ENCODE data around the gene CNTN1.

CNTN1 gene

GRCh38 chr12:40691913-40692764 lies at the start of gene CNTN1:
CNTN1 (plus strand) TSS chr12:40692439.
- no peak for DNase-seq

- no peak for DNase-seq
Measured at GRCh38 chr12:40643506-40643905, 48.7 kb upstream of the CNTN1 start.

- no peak for DNase-seq
Measured at GRCh38 chr12:40643976-40644375, 48.3 kb upstream of the CNTN1 start.

- DNase-seq = no peak
Measured at GRCh38 chr12:40644708-40645107, 47.5 kb upstream of the CNTN1 start.

- DNase-seq = no peak
Measured at GRCh38 chr12:40645361-40645760, 46.9 kb upstream of the CNTN1 start.

- no peak for DNase-seq
Measured at GRCh38 chr12:40646456-40646855, 45.8 kb upstream of the CNTN1 start.

- DNase-seq = no peak
Measured at GRCh38 chr12:40646911-40647310, 45.3 kb upstream of the CNTN1 start.

- DNase-seq = no peak
Measured at GRCh38 chr12:40647651-40648050, 44.6 kb upstream of the CNTN1 start.

- no peak for DNase-seq
Measured at GRCh38 chr12:40648519-40648918, 43.7 kb upstream of the CNTN1 start.

- no peak for DNase-seq
Measured at GRCh38 chr12:40650038-40650704, 42.1 kb upstream of the CNTN1 start.

- no peak for DNase-seq
Measured at GRCh38 chr12:40655451-40655850, 36.8 kb upstream of the CNTN1 start.

- no peak for DNase-seq
Measured at GRCh38 chr12:40662366-40662765, 29.9 kb upstream of the CNTN1 start.

GRCh38 chr12:40663781-40664180 lies 28.5 kb upstream of the CNTN1 start:
- no peak for DNase-seq

- no peak for DNase-seq
Measured at GRCh38 chr12:40668099-40668529, 24.1 kb upstream of the CNTN1 start.

GRCh38 chr12:40672741-40673271 lies 19.4 kb upstream of the CNTN1 start:
- no peak for DNase-seq

- no peak for DNase-seq
Measured at GRCh38 chr12:40681148-40681547, 11.1 kb upstream of the CNTN1 start.

- no peak for DNase-seq
Measured at GRCh38 chr12:40684986-40685385, 7.3 kb upstream of the CNTN1 start.

GRCh38 chr12:40688085-40688725 lies 4.0 kb upstream of the CNTN1 start:
- DNase-seq = no peak

- DNase-seq = no peak
Measured at GRCh38 chr12:40689576-40689975, 2.7 kb upstream of the CNTN1 start.

GRCh38 chr12:40692765-40693206 lies 547 bp downstream of the CNTN1 start:
- no peak for DNase-seq

- DNase-seq = no peak
Measured at GRCh38 chr12:40693207-40693821, 1.1 kb downstream of the CNTN1 start.

- DNase-seq = no peak
Measured at GRCh38 chr12:40697566-40698259, 5.5 kb downstream of the CNTN1 start.

Measured in stimulated activated CD8-positive, alpha-beta memory T cell treated with anti-CD3 and anti-CD28 coated beads, Interleukin-4, amount 100 ng/mL, for 48 hours (primary cell).